ENCODE measurements around the gene OLFM1.

Gene OLFM1

DNA sequence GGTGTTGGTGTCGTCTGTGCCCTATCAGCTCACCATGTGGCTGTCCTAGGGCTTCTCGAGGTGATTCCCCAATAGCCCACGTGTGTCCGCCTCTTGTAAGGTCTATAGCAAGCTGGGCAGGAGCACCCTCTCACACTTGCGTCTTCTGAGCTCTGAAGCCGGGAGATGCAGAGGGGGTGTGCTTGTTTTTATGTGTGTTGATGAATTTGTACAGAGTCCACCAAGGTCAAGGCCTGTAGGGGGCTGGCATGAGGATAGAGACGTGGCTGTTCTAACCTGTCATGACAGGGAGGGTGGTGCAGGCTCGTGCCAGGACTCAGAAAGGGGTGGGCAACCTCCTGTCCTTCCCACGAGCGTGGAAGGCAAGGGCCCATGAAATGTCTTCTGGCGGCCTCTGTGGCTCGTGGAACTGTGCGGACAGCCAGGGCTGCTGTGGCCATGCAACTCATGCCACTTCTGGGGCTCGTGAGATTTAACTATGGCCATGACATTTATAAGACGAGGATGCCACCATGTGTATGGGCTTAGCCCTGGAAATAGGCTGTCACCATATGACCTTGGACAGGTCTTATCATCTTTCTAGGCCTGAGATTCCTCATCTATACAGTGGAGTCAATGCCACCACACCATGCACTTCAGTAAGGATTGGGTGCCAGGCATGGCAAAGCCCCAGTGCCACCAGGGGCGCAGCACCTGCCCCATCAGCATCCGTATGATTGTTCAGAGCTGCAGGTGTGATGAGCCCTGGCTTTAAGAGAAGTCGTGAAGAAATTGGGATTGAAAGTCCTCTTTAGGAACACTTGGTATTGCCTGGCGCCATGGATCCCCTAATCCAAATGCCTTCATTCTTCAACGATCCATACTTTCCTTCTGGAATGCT is 2.3 kb upstream of the OLFM1 start:
- H3K27ac Mint-ChIP-seq = no peak overlapping the region
- no peaks in the 10 kb centered on the region for H3K9me3 Mint-ChIP-seq
- peaks cover 87% of the 10 kb centered on the region for H3K27me3 Mint-ChIP-seq (ENCODE audit: low read depth)
- TF ChIP-seq CTCF (IDR thresholded peaks at IDR 0.05; ENCODE audit: unreplicated experiment in 3 of 3) = no peak
- no peak overlapping the region for H3K4me3 Mint-ChIP-seq
- H3K4me1 Mint-ChIP-seq = peaks cover 6% of the 10 kb centered on the region
- no peaks in the 10 kb centered on the region for H3K36me3 Mint-ChIP-seq (ENCODE audit: low read depth)

- Mint-ChIP-seq H3K27me3 (ENCODE audit: low read depth) (peaks cover 93% of the 10 kb centered on the region), H3K4me1 (peaks cover 6% of the 10 kb centered on the region), H3K36me3 (ENCODE audit: low read depth) (no peaks in the 10 kb centered on the region), H3K4me3 (peak overlapping the region; percentile 70 to 74 (median 71)), H3K27ac (no peak overlapping the region), H3K9me3 (no peaks in the 10 kb centered on the region)
- peak; percentile 94 to 99 (median 99) for TF ChIP-seq CTCF (IDR thresholded peaks at IDR 0.05; ENCODE audit: unreplicated experiment in 3 of 3)
Observed at GRCh38 chr9:135085830-135086546, 1.5 kb upstream of the OLFM1 start.

DNA sequence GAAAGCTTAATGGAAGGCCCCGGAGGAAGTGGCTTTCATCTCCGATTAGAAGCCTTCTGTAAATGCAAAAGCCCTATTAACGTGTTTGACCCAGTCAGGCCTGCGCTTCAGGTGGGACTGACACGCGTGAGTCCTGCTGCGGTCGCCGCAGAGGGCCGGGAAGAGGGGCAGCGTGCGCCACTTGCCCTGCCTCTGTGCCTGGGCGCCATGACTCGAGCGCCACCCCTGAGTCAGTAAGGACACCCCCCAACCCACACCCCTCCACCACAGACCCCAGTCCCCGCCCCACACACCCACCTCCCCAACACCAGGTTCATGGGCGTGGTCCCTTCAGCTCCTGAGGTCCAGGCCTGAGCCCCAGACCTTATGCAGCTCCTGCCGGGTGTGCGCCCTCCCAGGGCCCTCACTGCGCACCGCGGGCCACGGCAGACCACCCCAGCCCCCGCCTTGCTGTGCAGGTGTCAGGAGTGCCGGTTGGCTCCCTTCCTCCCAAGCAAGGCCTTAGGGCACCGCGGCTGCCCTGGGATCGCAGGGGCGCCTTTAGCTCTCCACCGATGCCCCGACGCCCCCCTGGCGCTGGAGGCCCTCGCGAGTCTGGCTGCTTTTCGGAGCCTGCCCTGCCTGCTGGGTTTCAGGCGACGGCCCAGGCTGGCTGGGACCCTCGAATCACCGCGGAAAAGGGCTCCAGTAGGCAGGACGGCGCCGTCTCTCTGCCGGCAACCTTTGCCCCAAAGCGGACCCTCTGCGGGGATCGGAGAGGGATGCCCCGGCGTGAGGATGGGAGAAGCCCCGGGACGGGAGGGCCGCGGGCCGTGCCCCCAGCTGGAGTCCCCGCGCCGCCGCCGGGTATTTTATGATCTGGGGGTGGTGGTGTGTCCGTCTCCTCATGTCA is 625 bp upstream of the OLFM1 start:
- Mint-ChIP-seq H3K36me3 (ENCODE audit: low read depth) (no peaks in the 10 kb centered on the region), H3K27ac (no peak overlapping the region), H3K4me1 (peaks cover 6% of the 10 kb centered on the region), H3K9me3 (peaks cover 3% of the 10 kb centered on the region), H3K27me3 (ENCODE audit: low read depth) (peaks cover 93% of the 10 kb centered on the region), H3K4me3 (peak overlapping the region in 1 of 3 experiments; percentile 51)
- no peak for TF ChIP-seq CTCF (IDR thresholded peaks at IDR 0.05; ENCODE audit: unreplicated experiment in 3 of 3)

- peaks cover 6% of the 10 kb centered on the region for H3K4me1 Mint-ChIP-seq
- peaks cover 3% of the 10 kb centered on the region for H3K9me3 Mint-ChIP-seq
- H3K27ac Mint-ChIP-seq = no peak overlapping the region
- no peak for TF ChIP-seq CTCF (IDR thresholded peaks at IDR 0.05; ENCODE audit: unreplicated experiment in 3 of 3)
- no peak overlapping the region for H3K4me3 Mint-ChIP-seq
- H3K36me3 Mint-ChIP-seq (ENCODE audit: low read depth) = no peaks in the 10 kb centered on the region
- H3K27me3 Mint-ChIP-seq (ENCODE audit: low read depth) = peaks cover 90% of the 10 kb centered on the region
Observed at GRCh38 chr9:135087899-135088347, 455 bp downstream of the OLFM1 start.

DNA sequence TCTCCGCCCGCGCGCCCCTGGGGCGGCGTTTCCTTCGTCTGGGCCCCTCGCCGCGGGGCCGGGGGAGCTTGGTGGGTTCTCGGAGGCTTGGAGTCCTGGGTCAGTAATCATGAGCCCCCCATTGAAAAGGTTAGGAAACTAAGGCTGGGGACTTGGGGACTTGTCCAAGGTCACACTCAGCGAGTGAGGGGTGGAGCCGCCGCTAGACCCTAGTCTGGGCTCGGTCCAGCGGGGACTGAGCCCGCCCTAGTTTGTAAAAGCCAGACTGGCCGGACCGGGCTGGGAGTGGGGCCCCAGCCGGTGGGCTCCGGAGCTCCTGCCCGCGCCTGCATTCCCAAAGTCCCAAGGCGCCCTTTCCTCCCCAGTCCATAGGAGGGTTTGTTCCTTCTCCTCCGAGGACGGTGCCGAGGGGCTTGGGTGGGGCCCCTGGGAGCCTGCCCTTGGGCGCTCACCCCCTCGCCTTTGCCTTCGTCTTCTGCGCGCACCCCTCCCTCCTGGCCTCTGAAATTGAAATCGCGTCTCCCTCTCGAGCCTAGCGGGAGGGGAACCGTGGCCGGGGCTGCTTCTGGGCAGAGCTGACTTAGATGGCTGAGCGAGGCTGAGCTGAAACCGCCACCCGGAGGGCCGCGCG is 995 bp downstream of the OLFM1 start:
- no peaks in the 10 kb centered on the region for H3K36me3 Mint-ChIP-seq (ENCODE audit: low read depth)
- no peak for TF ChIP-seq CTCF (IDR thresholded peaks at IDR 0.05; ENCODE audit: unreplicated experiment in 3 of 3)
- peak overlapping the region in 2 of 3 experiments; percentile 33 to 40 for H3K4me3 Mint-ChIP-seq
- H3K27ac Mint-ChIP-seq = no peak overlapping the region
- peaks cover 3% of the 10 kb centered on the region for H3K9me3 Mint-ChIP-seq
- H3K4me1 Mint-ChIP-seq = peaks cover 6% of the 10 kb centered on the region
- H3K27me3 Mint-ChIP-seq (ENCODE audit: low read depth) = peaks cover 90% of the 10 kb centered on the region

Measured in nephron (organoid).